Stimulated activated naive CD8-positive, alpha-beta T cell treated with anti-CD3 and anti-CD28 coated beads, Interleukin-15, Interleukin-2, amounts not matched to agents 100 ng/mL and 50 ng/mL, for 24 hours (primary cell): ENCODE results near the gene CLDN10.

ENCODE experiments used
- H3K27ac Mint-ChIP-seq: one replicate; pipeline ENCODE4 v1.8.0; 2021; ENCODE audit warnings: mild to moderate bottlenecking, mixed read lengths
- H3K27me3 Mint-ChIP-seq: one replicate; pipeline ENCODE4 v1.8.0; 2021; ENCODE audit warnings: mixed read lengths
- H3K36me3 Mint-ChIP-seq: one replicate; pipeline ENCODE4 v1.8.0; 2021; ENCODE audit warnings: low read depth, mixed read lengths
- H3K4me1 Mint-ChIP-seq: one replicate; pipeline ENCODE4 v1.8.0; 2021; ENCODE audit warnings: low read depth, mixed read lengths
- H3K4me3 Mint-ChIP-seq: one replicate; pipeline ENCODE4 v1.8.0; 2021; ENCODE audit warnings: mild to moderate bottlenecking, mixed read lengths
- H3K9me3 Mint-ChIP-seq: one replicate; pipeline ENCODE4 v1.8.0; 2021; ENCODE audit warnings: mixed read lengths

The CLDN10 gene

GRCh38 chr13:95629071-95629470 lies 76.6 kb downstream of the CLDN10 start:
- no peaks in the 10 kb centered on the region for H3K9me3 Mint-ChIP-seq
- peaks cover 38% of the 10 kb centered on the region for H3K27me3 Mint-ChIP-seq
- no peaks in the 10 kb centered on the region for H3K36me3 Mint-ChIP-seq
- H3K4me3 Mint-ChIP-seq: no peak overlapping the region
- H3K4me1 Mint-ChIP-seq: no peaks in the 10 kb centered on the region
- H3K27ac Mint-ChIP-seq: no peak overlapping the region
